Right atrium auricular region (tissue), 2 donors: ENCODE measurements around the gene ADAMTS17. TPM values are rescaled to one million over a fixed set of nuclear protein-coding genes. Genes with fewer than 3 reads are reported as not detected.

Experiments
- DNase-seq: peaks from one replicate; pipeline ENCODE4 v3.0.0-alpha.2; 2019; ENCODE audit warnings: low spot score
- H3K27ac ChIP-seq, 2 donors: fragments of 200-600 bp; sonication (generic); 1 replicate in 1 of 2; 2 replicates in 1 of 2; pipeline ENCODE4 v1.5.1; 2016 to 2019
- H3K27me3 ChIP-seq, 2 donors: fragments of 200-600 bp; sonication (generic); one replicate each; pipeline versions ENCODE4 v1.5.1 to v1.6.0; 2017 to 2019
- H3K36me3 ChIP-seq: fragments of 200-600 bp; sonication (generic); one replicate; pipeline ENCODE4 v1.5.1; 2016
- H3K4me1 ChIP-seq, 2 donors: fragments of 200-600 bp; sonication (generic); one replicate each; pipeline versions ENCODE4 v1.5.1 to v1.6.0; 2017 to 2019
- H3K4me3 ChIP-seq, 2 donors: fragments of 200-600 bp; sonication (generic); 1 replicate in 1 of 2; 2 replicates in 1 of 2; pipeline ENCODE4 v1.5.1; 2017 to 2019; ENCODE audit warnings: mild to moderate bottlenecking in 1 of 2, moderate library complexity in 1 of 2
- H3K9me3 ChIP-seq, 2 donors: fragments of 200-600 bp; sonication (generic); one replicate each; pipeline ENCODE4 v1.5.1; 2019
- total RNA-seq, 2 donors: library from RNA; depleted of rRNA; stranded (reverse); fragments of >200 nt; gene quantifications; one replicate each; pipeline ENCODE4 v1.1.0, GENCODE V29; 2016
- TF ChIP-seq, protein P1 (sequence below), 2 donors: fragments of 200-600 bp; sonication (generic); IDR thresholded peaks; one replicate each; pipeline ENCODE4 v1.5.1; 2019; ENCODE audit warnings: antibody characterized with exemption in 2 of 2

Gene ADAMTS17
- total RNA-seq, 2 donors from 2014 or later: 3.6 to 4.4 TPM

DNA sequence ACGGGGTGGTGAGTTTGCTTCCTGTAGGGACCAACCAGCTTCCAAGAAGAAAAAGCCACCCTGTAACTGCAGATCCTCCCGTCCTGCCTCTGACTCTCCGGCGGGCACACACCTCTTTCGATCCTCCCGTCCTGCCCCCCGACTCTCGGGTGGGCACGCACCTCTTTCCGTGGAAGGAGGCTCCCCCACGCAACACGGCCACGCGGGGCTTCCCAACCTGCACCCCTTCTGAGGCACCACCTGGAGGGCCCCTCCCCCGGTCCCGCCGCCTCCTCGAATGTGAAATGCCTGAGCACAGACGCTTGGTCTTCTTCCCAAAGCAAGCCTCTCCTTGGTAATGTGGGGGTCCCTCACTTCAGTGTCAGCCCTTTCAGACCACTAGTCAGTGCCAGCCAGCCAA is 7.3 kb downstream of the ADAMTS17 start:
- TF ChIP-seq, protein P1, sequence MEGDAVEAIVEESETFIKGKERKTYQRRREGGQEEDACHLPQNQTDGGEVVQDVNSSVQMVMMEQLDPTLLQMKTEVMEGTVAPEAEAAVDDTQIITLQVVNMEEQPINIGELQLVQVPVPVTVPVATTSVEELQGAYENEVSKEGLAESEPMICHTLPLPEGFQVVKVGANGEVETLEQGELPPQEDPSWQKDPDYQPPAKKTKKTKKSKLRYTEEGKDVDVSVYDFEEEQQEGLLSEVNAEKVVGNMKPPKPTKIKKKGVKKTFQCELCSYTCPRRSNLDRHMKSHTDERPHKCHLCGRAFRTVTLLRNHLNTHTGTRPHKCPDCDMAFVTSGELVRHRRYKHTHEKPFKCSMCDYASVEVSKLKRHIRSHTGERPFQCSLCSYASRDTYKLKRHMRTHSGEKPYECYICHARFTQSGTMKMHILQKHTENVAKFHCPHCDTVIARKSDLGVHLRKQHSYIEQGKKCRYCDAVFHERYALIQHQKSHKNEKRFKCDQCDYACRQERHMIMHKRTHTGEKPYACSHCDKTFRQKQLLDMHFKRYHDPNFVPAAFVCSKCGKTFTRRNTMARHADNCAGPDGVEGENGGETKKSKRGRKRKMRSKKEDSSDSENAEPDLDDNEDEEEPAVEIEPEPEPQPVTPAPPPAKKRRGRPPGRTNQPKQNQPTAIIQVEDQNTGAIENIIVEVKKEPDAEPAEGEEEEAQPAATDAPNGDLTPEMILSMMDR (IDR thresholded peaks at IDR 0.05): no peak
- Histone ChIP-seq H3K36me3 (no peaks in the 10 kb centered on the region), H3K4me1 (peaks cover 0 to 7% of the 10 kb centered on the region in 2 donors), H3K27me3 (no peaks in the 10 kb centered on the region), H3K9me3 (no peaks in the 10 kb centered on the region), H3K4me3 (no peak overlapping the region), H3K27ac (no peak overlapping the region)
- no peak for DNase-seq

- no peak overlapping the region for H3K4me3 ChIP-seq
- TF ChIP-seq, protein P1 (IDR thresholded peaks at IDR 0.05): no peak
- DNase-seq: no peak
- H3K4me1 ChIP-seq: peaks cover 0 to 7% of the 10 kb centered on the region in 2 donors
- no peak overlapping the region for H3K27ac ChIP-seq
- H3K36me3 ChIP-seq: no peaks in the 10 kb centered on the region
- no peaks in the 10 kb centered on the region for H3K9me3 ChIP-seq
- H3K27me3 ChIP-seq: no peaks in the 10 kb centered on the region
These were observed 7.8 kb downstream of the ADAMTS17 start for GRCh38 chr15:100334015-100334414.

GRCh38 chr15:100333236-100333635 is 8.5 kb downstream of the ADAMTS17 start:
- TF ChIP-seq, protein P1 (IDR thresholded peaks at IDR 0.05): no peak
- no peak for DNase-seq
- H3K36me3 ChIP-seq: no peaks in the 10 kb centered on the region

DNA sequence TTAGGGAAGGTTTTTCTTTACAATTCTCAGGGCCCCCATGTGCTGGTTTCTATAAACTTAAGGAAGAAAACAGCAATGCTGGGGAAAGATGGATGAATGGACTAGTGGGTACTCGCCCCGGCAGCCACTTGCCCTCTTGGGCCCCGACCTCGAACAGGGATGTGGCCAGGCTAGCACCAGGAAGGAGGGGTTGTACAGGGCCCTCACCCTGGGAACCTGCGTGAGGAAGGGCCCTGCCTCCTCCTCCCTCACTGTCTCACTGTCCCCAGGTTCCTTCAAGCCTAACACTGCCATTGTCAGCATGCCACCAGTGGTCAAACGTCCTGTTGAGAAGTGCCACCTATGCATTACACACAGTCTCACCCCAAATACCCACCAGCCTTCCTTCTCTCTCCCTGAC is 9.1 kb downstream of the ADAMTS17 start:
- no peak overlapping the region for H3K4me3 ChIP-seq
- no peaks in the 10 kb centered on the region for H3K9me3 ChIP-seq
- TF ChIP-seq, protein P1 (IDR thresholded peaks at IDR 0.05): no peak
- peaks cover 0 to 7% of the 10 kb centered on the region in 2 donors for H3K4me1 ChIP-seq
- H3K27ac ChIP-seq: no peak overlapping the region
- DNase-seq: no peak
- no peaks in the 10 kb centered on the region for H3K27me3 ChIP-seq
- H3K36me3 ChIP-seq: no peaks in the 10 kb centered on the region

More at GRCh38 chr15:100333236-100333635, 8.5 kb downstream of the ADAMTS17 start:
- peaks cover 0 to 7% of the 10 kb centered on the region in 2 donors for H3K4me1 ChIP-seq
- H3K4me3 ChIP-seq: no peak overlapping the region
- H3K27me3 ChIP-seq: no peaks in the 10 kb centered on the region
- no peaks in the 10 kb centered on the region for H3K9me3 ChIP-seq
- no peak overlapping the region for H3K27ac ChIP-seq

DNA sequence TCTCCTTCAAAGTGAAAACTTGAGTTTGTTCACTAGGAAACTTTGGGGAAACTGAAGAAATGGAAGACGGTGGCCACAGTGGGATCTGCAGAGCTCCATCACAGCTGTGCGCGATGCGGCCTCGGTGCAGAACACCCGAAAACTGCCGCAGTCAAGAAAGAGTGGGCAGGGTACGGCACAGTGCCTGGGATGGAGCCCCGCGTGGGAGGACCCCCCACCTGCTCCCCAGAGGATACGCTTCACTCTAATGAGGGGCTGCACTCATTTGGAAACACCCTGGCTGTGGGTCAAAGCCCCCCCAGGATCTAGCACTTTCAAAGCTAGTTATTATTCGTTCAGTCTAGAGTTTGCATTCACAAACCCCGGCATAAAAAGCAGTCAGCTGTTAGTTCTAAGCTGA is 9.5 kb downstream of the ADAMTS17 start:
- no peak overlapping the region for H3K4me3 ChIP-seq
- DNase-seq: peak; percentile 7
- TF ChIP-seq, protein P1 (IDR thresholded peaks at IDR 0.05): no peak
- H3K4me1 ChIP-seq: peaks cover 0 to 7% of the 10 kb centered on the region in 2 donors
- H3K9me3 ChIP-seq: no peaks in the 10 kb centered on the region
- no peaks in the 10 kb centered on the region for H3K27me3 ChIP-seq
- no peaks in the 10 kb centered on the region for H3K36me3 ChIP-seq
- H3K27ac ChIP-seq: no peak overlapping the region

DNA sequence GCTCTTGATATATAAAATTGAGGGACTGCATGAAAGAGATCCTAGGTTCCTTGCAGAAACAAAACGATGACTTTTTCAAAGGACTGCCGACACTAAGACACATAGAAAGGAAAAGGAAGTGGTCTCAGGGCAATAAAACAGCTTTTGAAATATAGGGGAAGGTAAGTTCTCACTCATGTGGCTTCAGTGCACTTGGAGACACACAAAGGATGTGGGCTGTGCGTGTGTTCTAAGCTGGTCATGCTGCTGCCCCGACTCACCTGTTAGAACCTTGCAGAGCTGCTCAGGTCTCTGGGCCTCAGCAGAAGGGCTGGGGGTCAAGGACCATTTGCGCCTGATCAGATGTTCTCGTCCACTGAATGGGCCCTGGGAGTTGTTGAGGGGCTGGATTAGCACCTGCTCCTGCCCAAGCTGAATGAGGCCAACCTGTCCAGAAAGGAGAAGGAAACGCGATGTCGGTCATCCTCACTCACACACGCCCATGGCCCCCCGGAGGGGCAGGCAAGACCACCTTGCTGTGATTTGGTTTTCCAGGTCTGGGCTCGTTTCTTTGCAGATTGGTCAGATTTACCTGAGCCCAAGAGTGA is 11.1 kb downstream of the ADAMTS17 start:
- peak; percentile 48 for DNase-seq
- Histone ChIP-seq H3K27ac (no peak overlapping the region), H3K4me1 (peaks cover 0 to 7% of the 10 kb centered on the region in 2 donors), H3K27me3 (no peaks in the 10 kb centered on the region), H3K4me3 (no peak overlapping the region), H3K9me3 (no peaks in the 10 kb centered on the region), H3K36me3 (no peaks in the 10 kb centered on the region)
- TF ChIP-seq, protein P1 (IDR thresholded peaks at IDR 0.05): no peak
